HEK293 (cell line): ENCODE results near the gene KIAA1671.

Source experiments
- REPIN1 ChIP-seq: fragments of 450-650 bp; formaldehyde crosslinking; IDR thresholded peaks from 2 replicates; pipeline ENCODE4 v1.5.1; 2017; ENCODE audit warnings: missing biosample characterization, missing genetic modification characterization, low read depth
- ZBTB8A ChIP-seq: fragments of 450-650 bp; formaldehyde crosslinking; IDR thresholded peaks from 2 replicates; pipeline ENCODE4 v1.5.1; 2016; ENCODE audit warnings: missing biosample characterization, missing genetic modification characterization
- ZNF324 ChIP-seq: fragments of 450-650 bp; formaldehyde crosslinking; IDR thresholded peaks from 2 replicates; pipeline ENCODE4 v1.5.1; 2016; ENCODE audit warnings: missing biosample characterization, missing genetic modification characterization
- ZNF585B ChIP-seq: fragments of 450-650 bp; formaldehyde crosslinking; IDR thresholded peaks from 2 replicates; pipeline ENCODE4 v1.5.1; 2016; ENCODE audit warnings: missing biosample characterization, missing genetic modification characterization
- ZNF670 ChIP-seq: fragments of 450-650 bp; formaldehyde crosslinking; IDR thresholded peaks from 2 replicates; pipeline ENCODE4 v1.5.1; 2016; ENCODE audit warnings: missing biosample characterization, missing genetic modification characterization, low read depth
- TF ChIP-seq, protein P1 (sequence below): fragments of 450-650 bp; formaldehyde crosslinking; IDR thresholded peaks from 2 replicates; pipeline ENCODE4 v1.5.1; 2016; ENCODE audit warnings: missing biosample characterization, missing genetic modification characterization
- TF ChIP-seq, protein P2 (sequence below): fragments of 450-650 bp; formaldehyde crosslinking; IDR thresholded peaks from 2 replicates; pipeline ENCODE4 v1.5.1; 2016; ENCODE audit warnings: missing biosample characterization, missing genetic modification characterization

DNA sequence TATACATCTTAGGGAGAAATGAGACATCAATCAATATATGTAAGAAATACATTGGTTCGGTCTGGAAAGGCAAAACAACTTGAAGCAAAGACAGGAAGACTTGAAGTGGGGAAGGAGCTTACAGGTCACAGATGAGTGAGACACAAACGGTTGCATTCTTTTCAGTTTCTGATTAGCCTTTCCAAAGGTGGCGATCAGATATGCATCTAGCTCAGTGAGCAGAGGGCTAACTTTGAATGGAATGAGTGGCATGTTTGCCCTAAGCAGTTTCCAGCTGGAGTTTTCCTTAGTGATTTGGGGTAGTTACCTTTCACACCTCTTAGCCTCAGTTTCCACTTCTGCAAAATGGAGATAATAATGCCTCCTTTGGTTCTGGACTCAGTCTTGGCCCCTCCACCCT is 21.8 kb upstream of the KIAA1671 start:
- TF ChIP-seq ZNF324 (tag by site-specific recombination) (no peak), ZNF670 (no peak), ZNF585B (tag by site-specific recombination) (no peak), REPIN1 (tag by site-specific recombination) (no peak), ZBTB8A (tag by site-specific recombination) (no peak)
- TF ChIP-seq, protein P1, sequence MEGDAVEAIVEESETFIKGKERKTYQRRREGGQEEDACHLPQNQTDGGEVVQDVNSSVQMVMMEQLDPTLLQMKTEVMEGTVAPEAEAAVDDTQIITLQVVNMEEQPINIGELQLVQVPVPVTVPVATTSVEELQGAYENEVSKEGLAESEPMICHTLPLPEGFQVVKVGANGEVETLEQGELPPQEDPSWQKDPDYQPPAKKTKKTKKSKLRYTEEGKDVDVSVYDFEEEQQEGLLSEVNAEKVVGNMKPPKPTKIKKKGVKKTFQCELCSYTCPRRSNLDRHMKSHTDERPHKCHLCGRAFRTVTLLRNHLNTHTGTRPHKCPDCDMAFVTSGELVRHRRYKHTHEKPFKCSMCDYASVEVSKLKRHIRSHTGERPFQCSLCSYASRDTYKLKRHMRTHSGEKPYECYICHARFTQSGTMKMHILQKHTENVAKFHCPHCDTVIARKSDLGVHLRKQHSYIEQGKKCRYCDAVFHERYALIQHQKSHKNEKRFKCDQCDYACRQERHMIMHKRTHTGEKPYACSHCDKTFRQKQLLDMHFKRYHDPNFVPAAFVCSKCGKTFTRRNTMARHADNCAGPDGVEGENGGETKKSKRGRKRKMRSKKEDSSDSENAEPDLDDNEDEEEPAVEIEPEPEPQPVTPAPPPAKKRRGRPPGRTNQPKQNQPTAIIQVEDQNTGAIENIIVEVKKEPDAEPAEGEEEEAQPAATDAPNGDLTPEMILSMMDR, result no peak
- TF ChIP-seq, protein P2, sequence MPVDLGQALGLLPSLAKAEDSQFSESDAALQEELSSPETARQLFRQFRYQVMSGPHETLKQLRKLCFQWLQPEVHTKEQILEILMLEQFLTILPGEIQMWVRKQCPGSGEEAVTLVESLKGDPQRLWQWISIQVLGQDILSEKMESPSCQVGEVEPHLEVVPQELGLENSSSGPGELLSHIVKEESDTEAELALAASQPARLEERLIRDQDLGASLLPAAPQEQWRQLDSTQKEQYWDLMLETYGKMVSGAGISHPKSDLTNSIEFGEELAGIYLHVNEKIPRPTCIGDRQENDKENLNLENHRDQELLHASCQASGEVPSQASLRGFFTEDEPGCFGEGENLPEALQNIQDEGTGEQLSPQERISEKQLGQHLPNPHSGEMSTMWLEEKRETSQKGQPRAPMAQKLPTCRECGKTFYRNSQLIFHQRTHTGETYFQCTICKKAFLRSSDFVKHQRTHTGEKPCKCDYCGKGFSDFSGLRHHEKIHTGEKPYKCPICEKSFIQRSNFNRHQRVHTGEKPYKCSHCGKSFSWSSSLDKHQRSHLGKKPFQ (tag by site-specific recombination), result no peak
